ENCODE data around the gene GCN1. TPM values are rescaled to one million over a fixed set of nuclear protein-coding genes. Genes with fewer than 3 reads are reported as not detected.

The GCN1 gene
- total RNA-seq, 1 donor from 2014 or later: 92.3 TPM

DNA sequence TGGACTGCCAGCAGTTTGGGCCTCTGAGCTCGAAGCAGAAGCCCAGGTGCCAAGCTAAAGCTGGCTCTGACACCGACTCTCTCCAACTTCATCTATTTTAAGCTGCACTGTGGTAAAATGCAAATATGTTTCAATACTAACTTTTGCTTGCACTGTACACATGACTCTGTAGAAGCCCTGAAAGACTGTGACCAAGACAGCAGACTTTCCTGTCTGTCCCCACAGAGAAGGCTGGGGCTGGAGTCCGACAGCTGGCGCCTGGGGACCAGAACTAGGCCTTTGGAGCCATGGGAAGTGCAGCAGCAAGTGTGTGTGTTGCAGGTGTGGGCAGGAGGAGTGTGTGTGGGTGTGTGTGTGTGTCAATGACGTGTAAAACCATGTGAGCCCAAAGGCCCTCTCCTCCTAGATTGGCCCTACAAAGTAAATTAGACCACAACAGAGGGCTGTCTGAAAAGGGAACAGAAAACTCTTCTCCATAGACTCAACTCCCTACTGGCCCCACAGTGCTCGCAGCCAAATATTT, 61.6 kb downstream of the GCN1 start:
- H3K4me1 Mint-ChIP-seq (ENCODE audit: low read depth): no peaks in the 10 kb centered on the region
- TF ChIP-seq CTCF (IDR thresholded peaks at IDR 0.05): no peak

DNA sequence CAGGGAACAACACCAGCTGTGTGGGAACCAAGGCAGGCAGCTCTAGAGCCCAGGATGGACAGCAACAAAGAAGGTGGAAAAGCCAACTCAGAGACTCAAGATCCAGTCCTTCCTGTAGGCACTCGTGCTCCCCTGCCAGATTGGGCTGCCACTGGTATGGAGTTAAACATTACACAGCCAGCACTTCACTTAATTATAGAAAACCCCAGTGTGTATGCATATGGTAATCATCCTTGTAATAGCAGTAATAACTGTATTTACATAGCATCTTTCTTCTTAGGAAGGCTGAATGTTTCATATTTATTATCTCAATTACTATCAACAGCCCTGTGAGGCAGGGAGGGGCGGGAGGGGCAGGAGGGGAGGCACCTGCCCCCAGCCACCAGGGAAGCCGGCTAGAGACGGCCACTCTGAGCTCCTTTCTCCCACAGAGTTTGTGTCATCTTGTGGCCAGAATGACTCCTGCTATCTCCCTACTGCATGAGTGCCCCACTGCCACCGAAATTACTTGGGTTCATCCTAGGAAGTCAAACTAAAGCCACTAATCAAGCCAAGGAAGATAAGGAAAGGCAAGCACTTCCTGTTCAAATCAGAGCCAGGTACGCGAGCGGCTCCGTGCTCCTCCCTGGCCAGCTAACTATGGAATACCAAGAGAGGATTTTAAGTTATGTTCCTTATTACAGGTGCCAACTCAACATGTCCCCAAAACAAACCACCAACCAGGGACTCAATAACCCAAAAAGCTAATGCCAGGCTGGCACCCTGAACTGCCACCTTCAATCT, 62.3 kb downstream of the GCN1 start:
- peaks cover 54% of the 10 kb centered on the region for H3K36me3 Mint-ChIP-seq (ENCODE audit: low read depth)
- no peaks in the 10 kb centered on the region for H3K4me1 Mint-ChIP-seq (ENCODE audit: low read depth)
- H3K27me3 Mint-ChIP-seq (ENCODE audit: low read depth): no peaks in the 10 kb centered on the region
- H3K27ac Mint-ChIP-seq (ENCODE audit: unreplicated experiment): peak overlapping the region; percentile 17
- DNase-seq (ENCODE audit: low spot score): no peak
- TF ChIP-seq CTCF (IDR thresholded peaks at IDR 0.05): no peak
- H3K4me3 Mint-ChIP-seq (ENCODE audit: unreplicated experiment): no peak overlapping the region
- H3K9me3 Mint-ChIP-seq (ENCODE audit: low read depth): no peaks in the 10 kb centered on the region

More for the DNA sequence above, 61.6 kb downstream of the GCN1 start:
- H3K36me3 Mint-ChIP-seq (ENCODE audit: low read depth): peaks cover 49% of the 10 kb centered on the region
- no peaks in the 10 kb centered on the region for H3K27me3 Mint-ChIP-seq (ENCODE audit: low read depth)
- no peaks in the 10 kb centered on the region for H3K9me3 Mint-ChIP-seq (ENCODE audit: low read depth)
- no peak overlapping the region for H3K27ac Mint-ChIP-seq (ENCODE audit: unreplicated experiment)
- no peak overlapping the region for H3K4me3 Mint-ChIP-seq (ENCODE audit: unreplicated experiment)
- DNase-seq (ENCODE audit: low spot score): no peak

- no peaks in the 10 kb centered on the region for H3K9me3 Mint-ChIP-seq (ENCODE audit: low read depth)
- no peak overlapping the region for H3K27ac Mint-ChIP-seq (ENCODE audit: unreplicated experiment)
- no peak overlapping the region for H3K4me3 Mint-ChIP-seq (ENCODE audit: unreplicated experiment)
- H3K27me3 Mint-ChIP-seq (ENCODE audit: low read depth): no peaks in the 10 kb centered on the region
- TF ChIP-seq CTCF (IDR thresholded peaks at IDR 0.05): no peak
- H3K36me3 Mint-ChIP-seq (ENCODE audit: low read depth): peaks cover 52% of the 10 kb centered on the region
- DNase-seq (ENCODE audit: low spot score): no peak
- peaks cover 4% of the 10 kb centered on the region for H3K4me1 Mint-ChIP-seq (ENCODE audit: low read depth)
These were observed 63.4 kb downstream of the GCN1 start for GRCh38 chr12:120131116-120131515.

DNA sequence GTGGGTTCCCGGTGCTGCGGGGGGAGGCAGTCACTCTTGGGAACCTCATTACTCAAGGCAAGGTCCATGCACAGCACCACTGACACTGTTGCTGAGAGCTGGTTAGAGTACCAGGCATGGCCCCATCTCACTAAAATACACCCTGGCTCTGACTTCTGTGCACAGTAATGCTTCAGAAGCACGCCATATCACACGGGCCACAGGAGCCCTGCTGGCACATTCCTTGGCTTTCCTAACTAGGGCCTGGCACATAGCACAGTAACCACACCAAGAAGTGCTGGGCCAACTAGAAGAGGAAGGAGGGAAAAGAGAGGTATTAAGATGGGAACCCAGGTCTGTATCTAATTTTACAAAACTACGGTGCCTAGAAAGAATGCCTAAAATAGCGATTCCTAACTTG, 64.5 kb downstream of the GCN1 start:
- Mint-ChIP-seq H3K4me1 (ENCODE audit: low read depth) (peaks cover 4% of the 10 kb centered on the region), H3K36me3 (ENCODE audit: low read depth) (peaks cover 49% of the 10 kb centered on the region), H3K27ac (ENCODE audit: unreplicated experiment) (no peak overlapping the region), H3K27me3 (ENCODE audit: low read depth) (no peaks in the 10 kb centered on the region), H3K4me3 (ENCODE audit: unreplicated experiment) (no peak overlapping the region), H3K9me3 (ENCODE audit: low read depth) (no peaks in the 10 kb centered on the region)
- no peak for TF ChIP-seq CTCF (IDR thresholded peaks at IDR 0.05)
- DNase-seq (ENCODE audit: low spot score): no peak

DNA sequence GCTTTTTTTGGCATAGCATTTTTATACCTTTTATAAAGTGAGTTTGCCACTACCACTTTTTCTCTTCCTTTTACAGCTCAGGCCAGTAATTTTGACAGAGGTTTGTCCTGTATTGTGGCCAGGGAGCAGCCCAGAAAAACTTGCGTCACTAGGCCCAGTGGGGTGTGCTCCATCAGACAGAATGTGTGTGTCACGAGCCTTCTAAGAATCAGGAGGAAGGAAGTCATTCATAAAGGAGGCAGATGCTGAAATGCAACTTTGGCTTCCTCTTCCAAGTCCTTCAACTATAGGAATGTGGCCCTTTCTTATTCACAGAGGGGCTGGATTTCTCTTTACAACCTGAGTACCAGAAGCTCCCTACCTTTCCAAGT, 67.9 kb downstream of the GCN1 start:
- Mint-ChIP-seq H3K9me3 (ENCODE audit: low read depth) (no peaks in the 10 kb centered on the region), H3K4me3 (ENCODE audit: unreplicated experiment) (no peak overlapping the region), H3K36me3 (ENCODE audit: low read depth) (peaks cover 34% of the 10 kb centered on the region), H3K4me1 (ENCODE audit: low read depth) (peaks cover 4% of the 10 kb centered on the region), H3K27me3 (ENCODE audit: low read depth) (no peaks in the 10 kb centered on the region), H3K27ac (ENCODE audit: unreplicated experiment) (no peak overlapping the region)
- no peak for DNase-seq (ENCODE audit: low spot score)
- no peak for TF ChIP-seq CTCF (IDR thresholded peaks at IDR 0.05)
